ENCODE data around the gene VWA5B1. TPM values are rescaled to one million over a fixed set of nuclear protein-coding genes. Genes with fewer than 3 reads are reported as not detected.

The VWA5B1 gene
- total and polyA plus RNA-seq, 2 experiments from 2014 or later = 0.16 to 1.0 TPM

DNA sequence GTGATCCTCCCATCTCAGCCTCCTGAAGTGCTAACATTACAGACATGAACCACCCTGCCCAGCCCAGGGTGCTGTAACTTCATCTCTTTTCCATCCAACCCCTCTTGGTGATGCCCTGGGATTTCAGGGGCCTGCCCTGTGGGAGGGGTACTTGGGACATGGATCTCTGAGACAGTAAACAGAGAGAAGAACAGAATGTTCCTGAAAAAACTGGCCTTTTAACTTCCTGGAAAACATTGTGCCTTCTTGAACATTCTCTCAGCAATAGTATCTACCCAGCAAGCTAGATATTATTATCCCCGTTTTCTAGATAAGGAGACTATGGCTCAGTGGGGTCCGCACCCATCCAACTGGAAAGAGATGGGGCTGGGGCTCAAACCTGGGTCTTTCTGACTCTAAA lies 57.0 kb downstream of the VWA5B1 start:
- H3K9me3 Mint-ChIP-seq = peaks cover 3% of the 10 kb centered on the region; the same call in 1 of the 3 replicates
- H3K4me1 Mint-ChIP-seq = peaks cover 11% of the 10 kb centered on the region
- ATAC-seq (no peak), DNase-seq (ENCODE audit: low spot score) (no peak)
- no peaks in the 10 kb centered on the region for H3K9me2 ChIP-seq (ENCODE audit: insufficient read depth)
- H4K20me1 ChIP-seq (replicated peaks; ENCODE audit: insufficient read depth) = no peaks in the 10 kb centered on the region
- H3K27ac ChIP-seq (ENCODE audit: low read depth) = no peak overlapping the region
- H3K4me1 ChIP-seq (ENCODE audit: insufficient read depth) = peaks cover 6% of the 10 kb centered on the region
- no peaks in the 10 kb centered on the region for H3K36me3 ChIP-seq (ENCODE audit: insufficient read depth)
- peaks cover 9% of the 10 kb centered on the region for H3K27me3 Mint-ChIP-seq (ENCODE audit: insufficient read depth, low read depth, poor library complexity)
- no peak overlapping the region for H3K4me3 Mint-ChIP-seq
- no peak overlapping the region for H3K4me3 ChIP-seq
- H2AFZ ChIP-seq = no peak overlapping the region
- H3K79me2 ChIP-seq (replicated peaks; ENCODE audit: insufficient read depth) = no peaks in the 10 kb centered on the region
- peaks cover 7% of the 10 kb centered on the region for H3K27me3 ChIP-seq (ENCODE audit: insufficient read depth)
- H3F3A ChIP-seq (replicated peaks; ENCODE audit: low read depth) = no peaks in the 10 kb centered on the region
- no peaks in the 10 kb centered on the region for H3K36me3 Mint-ChIP-seq (ENCODE audit: low read depth)
- H3K4me2 ChIP-seq = no peak overlapping the region
- TF ChIP-seq POLR2AphosphoS5 (IDR thresholded peaks at IDR 0.05; ENCODE audit: low read depth) = no peak
- TF ChIP-seq, protein P1, sequence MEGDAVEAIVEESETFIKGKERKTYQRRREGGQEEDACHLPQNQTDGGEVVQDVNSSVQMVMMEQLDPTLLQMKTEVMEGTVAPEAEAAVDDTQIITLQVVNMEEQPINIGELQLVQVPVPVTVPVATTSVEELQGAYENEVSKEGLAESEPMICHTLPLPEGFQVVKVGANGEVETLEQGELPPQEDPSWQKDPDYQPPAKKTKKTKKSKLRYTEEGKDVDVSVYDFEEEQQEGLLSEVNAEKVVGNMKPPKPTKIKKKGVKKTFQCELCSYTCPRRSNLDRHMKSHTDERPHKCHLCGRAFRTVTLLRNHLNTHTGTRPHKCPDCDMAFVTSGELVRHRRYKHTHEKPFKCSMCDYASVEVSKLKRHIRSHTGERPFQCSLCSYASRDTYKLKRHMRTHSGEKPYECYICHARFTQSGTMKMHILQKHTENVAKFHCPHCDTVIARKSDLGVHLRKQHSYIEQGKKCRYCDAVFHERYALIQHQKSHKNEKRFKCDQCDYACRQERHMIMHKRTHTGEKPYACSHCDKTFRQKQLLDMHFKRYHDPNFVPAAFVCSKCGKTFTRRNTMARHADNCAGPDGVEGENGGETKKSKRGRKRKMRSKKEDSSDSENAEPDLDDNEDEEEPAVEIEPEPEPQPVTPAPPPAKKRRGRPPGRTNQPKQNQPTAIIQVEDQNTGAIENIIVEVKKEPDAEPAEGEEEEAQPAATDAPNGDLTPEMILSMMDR (conservative IDR thresholded peaks at IDR 0.05; ENCODE audit: low read depth in 2 of 2) = no peak
- TF ChIP-seq CREB1 (CRISPR knock-in tag; IDR thresholded peaks at IDR 0.05; ENCODE audit: low read depth) = no peak
- TF ChIP-seq ZNF114 (CRISPR knock-in tag; IDR thresholded peaks at IDR 0.05) = no peak
- TF ChIP-seq STAT1 (IDR thresholded peaks at IDR 0.05; ENCODE audit: unreplicated experiment) = no peak
- no peak overlapping the region for H3K27ac Mint-ChIP-seq

DNA sequence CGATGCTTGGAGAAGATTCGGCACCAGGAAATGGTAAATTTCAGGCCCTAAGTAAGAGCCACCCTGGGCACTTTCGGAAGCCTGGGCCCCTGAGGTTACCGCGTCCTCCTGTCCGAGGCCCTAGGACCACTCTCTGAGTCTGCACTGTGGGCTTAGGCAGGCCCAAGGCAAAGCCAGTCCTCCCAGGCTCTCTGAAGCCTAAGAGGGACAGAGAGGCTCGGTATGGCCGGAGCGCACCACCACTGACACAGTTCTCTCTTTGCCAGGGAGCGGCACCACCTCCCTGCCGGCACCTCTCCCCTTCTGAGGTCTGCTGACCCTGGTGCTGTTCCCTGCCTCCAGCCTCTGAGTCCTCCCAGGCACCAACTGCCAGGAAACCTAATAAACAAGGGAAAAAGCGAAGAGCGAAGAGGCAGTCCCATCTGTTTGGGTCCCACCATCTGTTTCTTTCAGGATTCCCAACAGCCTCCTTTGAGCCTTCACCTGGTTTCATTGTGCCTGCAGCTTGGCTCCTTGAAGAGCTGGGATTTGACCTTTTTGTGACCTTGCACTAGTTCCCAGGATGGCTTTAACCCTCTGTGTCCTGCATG lies 57.7 kb downstream of the VWA5B1 start:
- Mint-ChIP-seq H3K4me1 (peaks cover 11% of the 10 kb centered on the region), H3K4me3 (no peak overlapping the region), H3K27me3 (ENCODE audit: insufficient read depth, low read depth, poor library complexity) (peaks cover 14% of the 10 kb centered on the region), H3K9me3 (peaks cover 3% of the 10 kb centered on the region; the same call in 1 of the 3 replicates), H3K27ac (no peak overlapping the region), H3K36me3 (ENCODE audit: low read depth) (no peaks in the 10 kb centered on the region)
- H3K36me3 ChIP-seq (ENCODE audit: insufficient read depth) = no peaks in the 10 kb centered on the region
- peaks cover 6% of the 10 kb centered on the region for H3K4me1 ChIP-seq (ENCODE audit: insufficient read depth)
- no peaks in the 10 kb centered on the region for H3K9me2 ChIP-seq (ENCODE audit: insufficient read depth)
- H3K27ac ChIP-seq (ENCODE audit: low read depth) = no peak overlapping the region
- peak; percentile 6; the same call in 1 of the 3 replicates for ATAC-seq
- no peaks in the 10 kb centered on the region for H3K79me2 ChIP-seq (replicated peaks; ENCODE audit: insufficient read depth)
- peaks cover 3% of the 10 kb centered on the region; the same call in 1 of the 2 replicates for H3K27me3 ChIP-seq (ENCODE audit: insufficient read depth)
- no peaks in the 10 kb centered on the region for H4K20me1 ChIP-seq (replicated peaks; ENCODE audit: insufficient read depth)
- H3K4me3 ChIP-seq = no peak overlapping the region
- H3K4me2 ChIP-seq = no peak overlapping the region
- no peaks in the 10 kb centered on the region for H3F3A ChIP-seq (replicated peaks; ENCODE audit: low read depth)
- TF ChIP-seq, protein P2, sequence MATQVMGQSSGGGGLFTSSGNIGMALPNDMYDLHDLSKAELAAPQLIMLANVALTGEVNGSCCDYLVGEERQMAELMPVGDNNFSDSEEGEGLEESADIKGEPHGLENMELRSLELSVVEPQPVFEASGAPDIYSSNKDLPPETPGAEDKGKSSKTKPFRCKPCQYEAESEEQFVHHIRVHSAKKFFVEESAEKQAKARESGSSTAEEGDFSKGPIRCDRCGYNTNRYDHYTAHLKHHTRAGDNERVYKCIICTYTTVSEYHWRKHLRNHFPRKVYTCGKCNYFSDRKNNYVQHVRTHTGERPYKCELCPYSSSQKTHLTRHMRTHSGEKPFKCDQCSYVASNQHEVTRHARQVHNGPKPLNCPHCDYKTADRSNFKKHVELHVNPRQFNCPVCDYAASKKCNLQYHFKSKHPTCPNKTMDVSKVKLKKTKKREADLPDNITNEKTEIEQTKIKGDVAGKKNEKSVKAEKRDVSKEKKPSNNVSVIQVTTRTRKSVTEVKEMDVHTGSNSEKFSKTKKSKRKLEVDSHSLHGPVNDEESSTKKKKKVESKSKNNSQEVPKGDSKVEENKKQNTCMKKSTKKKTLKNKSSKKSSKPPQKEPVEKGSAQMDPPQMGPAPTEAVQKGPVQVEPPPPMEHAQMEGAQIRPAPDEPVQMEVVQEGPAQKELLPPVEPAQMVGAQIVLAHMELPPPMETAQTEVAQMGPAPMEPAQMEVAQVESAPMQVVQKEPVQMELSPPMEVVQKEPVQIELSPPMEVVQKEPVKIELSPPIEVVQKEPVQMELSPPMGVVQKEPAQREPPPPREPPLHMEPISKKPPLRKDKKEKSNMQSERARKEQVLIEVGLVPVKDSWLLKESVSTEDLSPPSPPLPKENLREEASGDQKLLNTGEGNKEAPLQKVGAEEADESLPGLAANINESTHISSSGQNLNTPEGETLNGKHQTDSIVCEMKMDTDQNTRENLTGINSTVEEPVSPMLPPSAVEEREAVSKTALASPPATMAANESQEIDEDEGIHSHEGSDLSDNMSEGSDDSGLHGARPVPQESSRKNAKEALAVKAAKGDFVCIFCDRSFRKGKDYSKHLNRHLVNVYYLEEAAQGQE (IDR thresholded peaks at IDR 0.05; ENCODE audit: unreplicated experiment) = no peak
- TF ChIP-seq CREB1 (CRISPR knock-in tag; IDR thresholded peaks at IDR 0.05; ENCODE audit: low read depth) = no peak
- TF ChIP-seq, protein P3, sequence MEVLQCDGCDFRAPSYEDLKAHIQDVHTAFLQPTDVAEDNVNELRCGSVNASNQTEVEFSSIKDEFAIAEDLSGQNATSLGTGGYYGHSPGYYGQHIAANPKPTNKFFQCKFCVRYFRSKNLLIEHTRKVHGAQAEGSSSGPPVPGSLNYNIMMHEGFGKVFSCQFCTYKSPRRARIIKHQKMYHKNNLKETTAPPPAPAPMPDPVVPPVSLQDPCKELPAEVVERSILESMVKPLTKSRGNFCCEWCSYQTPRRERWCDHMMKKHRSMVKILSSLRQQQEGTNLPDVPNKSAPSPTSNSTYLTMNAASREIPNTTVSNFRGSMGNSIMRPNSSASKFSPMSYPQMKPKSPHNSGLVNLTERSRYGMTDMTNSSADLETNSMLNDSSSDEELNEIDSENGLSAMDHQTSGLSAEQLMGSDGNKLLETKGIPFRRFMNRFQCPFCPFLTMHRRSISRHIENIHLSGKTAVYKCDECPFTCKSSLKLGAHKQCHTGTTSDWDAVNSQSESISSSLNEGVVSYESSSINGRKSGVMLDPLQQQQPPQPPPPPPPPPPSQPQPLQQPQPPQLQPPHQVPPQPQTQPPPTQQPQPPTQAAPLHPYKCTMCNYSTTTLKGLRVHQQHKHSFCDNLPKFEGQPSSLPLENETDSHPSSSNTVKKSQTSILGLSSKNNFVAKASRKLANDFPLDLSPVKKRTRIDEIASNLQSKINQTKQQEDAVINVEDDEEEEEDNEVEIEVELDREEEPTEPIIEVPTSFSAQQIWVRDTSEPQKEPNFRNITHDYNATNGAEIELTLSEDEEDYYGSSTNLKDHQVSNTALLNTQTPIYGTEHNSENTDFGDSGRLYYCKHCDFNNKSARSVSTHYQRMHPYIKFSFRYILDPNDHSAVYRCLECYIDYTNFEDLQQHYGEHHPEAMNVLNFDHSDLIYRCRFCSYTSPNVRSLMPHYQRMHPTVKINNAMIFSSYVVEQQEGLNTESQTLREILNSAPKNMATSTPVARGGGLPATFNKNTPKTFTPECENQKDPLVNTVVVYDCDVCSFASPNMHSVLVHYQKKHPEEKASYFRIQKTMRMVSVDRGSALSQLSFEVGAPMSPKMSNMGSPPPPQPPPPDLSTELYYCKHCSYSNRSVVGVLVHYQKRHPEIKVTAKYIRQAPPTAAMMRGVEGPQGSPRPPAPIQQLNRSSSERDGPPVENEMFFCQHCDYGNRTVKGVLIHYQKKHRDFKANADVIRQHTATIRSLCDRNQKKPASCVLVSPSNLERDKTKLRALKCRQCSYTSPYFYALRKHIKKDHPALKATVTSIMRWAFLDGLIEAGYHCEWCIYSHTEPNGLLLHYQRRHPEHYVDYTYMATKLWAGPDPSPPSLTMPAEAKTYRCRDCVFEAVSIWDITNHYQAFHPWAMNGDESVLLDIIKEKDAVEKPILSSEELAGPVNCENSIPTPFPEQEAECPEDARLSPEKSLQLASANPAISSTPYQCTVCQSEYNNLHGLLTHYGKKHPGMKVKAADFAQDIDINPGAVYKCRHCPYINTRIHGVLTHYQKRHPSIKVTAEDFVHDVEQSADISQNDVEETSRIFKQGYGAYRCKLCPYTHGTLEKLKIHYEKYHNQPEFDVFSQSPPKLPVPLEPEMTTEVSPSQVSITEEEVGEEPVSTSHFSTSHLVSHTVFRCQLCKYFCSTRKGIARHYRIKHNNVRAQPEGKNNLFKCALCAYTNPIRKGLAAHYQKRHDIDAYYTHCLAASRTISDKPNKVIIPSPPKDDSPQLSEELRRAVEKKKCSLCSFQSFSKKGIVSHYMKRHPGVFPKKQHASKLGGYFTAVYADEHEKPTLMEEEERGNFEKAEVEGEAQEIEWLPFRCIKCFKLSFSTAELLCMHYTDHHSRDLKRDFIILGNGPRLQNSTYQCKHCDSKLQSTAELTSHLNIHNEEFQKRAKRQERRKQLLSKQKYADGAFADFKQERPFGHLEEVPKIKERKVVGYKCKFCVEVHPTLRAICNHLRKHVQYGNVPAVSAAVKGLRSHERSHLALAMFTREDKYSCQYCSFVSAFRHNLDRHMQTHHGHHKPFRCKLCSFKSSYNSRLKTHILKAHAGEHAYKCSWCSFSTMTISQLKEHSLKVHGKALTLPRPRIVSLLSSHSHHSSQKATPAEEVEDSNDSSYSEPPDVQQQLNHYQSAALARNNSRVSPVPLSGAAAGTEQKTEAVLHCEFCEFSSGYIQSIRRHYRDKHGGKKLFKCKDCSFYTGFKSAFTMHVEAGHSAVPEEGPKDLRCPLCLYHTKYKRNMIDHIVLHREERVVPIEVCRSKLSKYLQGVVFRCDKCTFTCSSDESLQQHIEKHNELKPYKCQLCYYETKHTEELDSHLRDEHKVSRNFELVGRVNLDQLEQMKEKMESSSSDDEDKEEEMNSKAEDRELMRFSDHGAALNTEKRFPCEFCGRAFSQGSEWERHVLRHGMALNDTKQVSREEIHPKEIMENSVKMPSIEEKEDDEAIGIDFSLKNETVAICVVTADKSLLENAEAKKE (CRISPR knock-in tag; IDR thresholded peaks at IDR 0.05) = no peak
- no peak for TF ChIP-seq ZNF114 (CRISPR knock-in tag; IDR thresholded peaks at IDR 0.05)
- no peak for TF ChIP-seq EZH2phosphoT487 (IDR thresholded peaks at IDR 0.05; ENCODE audit: unreplicated experiment)
- no peak for TF ChIP-seq NANOG (IDR thresholded peaks at IDR 0.05; ENCODE audit: borderline replicate concordance)
- no peak for TF ChIP-seq STAT1 (IDR thresholded peaks at IDR 0.05; ENCODE audit: unreplicated experiment)
- no peak for TF ChIP-seq JUNB (IDR thresholded peaks at IDR 0.05; ENCODE audit: unreplicated experiment)
- no peak for TF ChIP-seq POLR2AphosphoS5 (IDR thresholded peaks at IDR 0.05; ENCODE audit: low read depth)
- DNase-seq (ENCODE audit: low spot score) = no peak
- H2AFZ ChIP-seq = no peak overlapping the region; the same call in 1 of the 2 replicates

Data from GM23338 (cell line).